Endothelial cell (in vitro differentiated cells): ENCODE measurements around the gene SORBS1. TPM values are rescaled to one million over a fixed set of nuclear protein-coding genes. Genes with fewer than 3 reads are reported as not detected.

Experiments used
- DNase-seq: peaks from one replicate; pipeline ENCODE4 v3.0.0; 2021; ENCODE audit warnings: low spot score
- H3K27ac Mint-ChIP-seq: one replicate; pipeline ENCODE4 v1.8.0; 2021; ENCODE audit warnings: mixed read lengths, inconsistent platforms; ENCODE audit not compliant: unreplicated experiment
- H3K27me3 Mint-ChIP-seq: one replicate; pipeline ENCODE4 v1.8.0; 2021; ENCODE audit warnings: mild to moderate bottlenecking, moderate library complexity, mixed read lengths, inconsistent platforms; ENCODE audit not compliant: unreplicated experiment
- H3K36me3 Mint-ChIP-seq: one replicate; pipeline ENCODE4 v1.8.0; 2021; ENCODE audit warnings: mild to moderate bottlenecking, low read depth, mixed read lengths, inconsistent platforms; ENCODE audit not compliant: unreplicated experiment
- H3K4me1 Mint-ChIP-seq: one replicate; pipeline ENCODE4 v1.8.0; 2021; ENCODE audit warnings: mild to moderate bottlenecking, mixed read lengths, inconsistent platforms; ENCODE audit not compliant: unreplicated experiment
- H3K4me3 Mint-ChIP-seq: one replicate; pipeline ENCODE4 v1.8.0; 2021; ENCODE audit warnings: mild to moderate bottlenecking, mixed read lengths, inconsistent platforms; ENCODE audit not compliant: unreplicated experiment
- H3K9me3 Mint-ChIP-seq: one replicate; pipeline ENCODE4 v1.8.0; 2021; ENCODE audit warnings: mixed read lengths, inconsistent platforms; ENCODE audit not compliant: unreplicated experiment
- CTCF ChIP-seq: fragments of 200-600 bp; sonication (generic); IDR thresholded peaks from one replicate; pipeline ENCODE4 v1.5.0; 2021; ENCODE audit warnings: antibody characterized with exemption; ENCODE audit not compliant: unreplicated experiment
- total RNA-seq: library from RNA; stranded (reverse); fragmentation: NEBNext Ultra II Directional; extraction: Animal tissue kit (Norgen Biotek cat#: 25700); gene quantifications from one replicate; pipeline ENCODE4 v1.2.1, GENCODE V29; 2021; ENCODE audit not compliant: unreplicated experiment

SORBS1 gene
- total RNA-seq, 1 donor from 2014 or later, result 103 TPM

- no peaks in the 10 kb centered on the region for H3K9me3 Mint-ChIP-seq
- H3K36me3 Mint-ChIP-seq, result peaks cover 48% of the 10 kb centered on the region
- no peak overlapping the region for H3K4me3 Mint-ChIP-seq
- no peak for TF ChIP-seq CTCF
- peaks cover 8% of the 10 kb centered on the region for H3K4me1 Mint-ChIP-seq
- H3K27ac Mint-ChIP-seq, result no peak overlapping the region
- DNase-seq, result no peak
- peaks cover 2% of the 10 kb centered on the region for H3K27me3 Mint-ChIP-seq
Measured at GRCh38 chr10:95419399-95419798, 141.8 kb downstream of the SORBS1 start.

GRCh38 chr10:95416973-95417372, 144.2 kb downstream of the SORBS1 start:
- no peaks in the 10 kb centered on the region for H3K9me3 Mint-ChIP-seq
- H3K36me3 Mint-ChIP-seq, result peaks cover 40% of the 10 kb centered on the region
- no peak overlapping the region for H3K27ac Mint-ChIP-seq
- H3K4me3 Mint-ChIP-seq, result no peak overlapping the region
- H3K27me3 Mint-ChIP-seq, result peaks cover 8% of the 10 kb centered on the region
- DNase-seq, result no peak
- peaks cover 28% of the 10 kb centered on the region for H3K4me1 Mint-ChIP-seq
- TF ChIP-seq CTCF, result no peak

GRCh38 chr10:95416270-95416669, 144.9 kb downstream of the SORBS1 start:
- Mint-ChIP-seq H3K27ac (no peak overlapping the region), H3K9me3 (no peaks in the 10 kb centered on the region)

GRCh38 chr10:95415621-95416031, 145.5 kb downstream of the SORBS1 start:
- Mint-ChIP-seq H3K27ac (no peak overlapping the region), H3K27me3 (peaks cover 8% of the 10 kb centered on the region), H3K9me3 (no peaks in the 10 kb centered on the region), H3K36me3 (peaks cover 27% of the 10 kb centered on the region), H3K4me3 (no peak overlapping the region), H3K4me1 (peaks cover 28% of the 10 kb centered on the region)
- DNase-seq, result no peak
- TF ChIP-seq CTCF, result no peak

More at GRCh38 chr10:95416270-95416669, 144.9 kb downstream of the SORBS1 start:
- H3K27me3 Mint-ChIP-seq, result peaks cover 8% of the 10 kb centered on the region
- no peak for DNase-seq
- peaks cover 28% of the 10 kb centered on the region for H3K4me1 Mint-ChIP-seq
- no peak overlapping the region for H3K4me3 Mint-ChIP-seq
- no peak for TF ChIP-seq CTCF
- peaks cover 34% of the 10 kb centered on the region for H3K36me3 Mint-ChIP-seq

- H3K27ac Mint-ChIP-seq, result peak overlapping the region; percentile 12
- peak overlapping the region; percentile 16 for H3K4me3 Mint-ChIP-seq
- peaks cover 31% of the 10 kb centered on the region for H3K4me1 Mint-ChIP-seq
- H3K36me3 Mint-ChIP-seq, result peaks cover 26% of the 10 kb centered on the region
- TF ChIP-seq CTCF, result no peak
- no peaks in the 10 kb centered on the region for H3K9me3 Mint-ChIP-seq
- H3K27me3 Mint-ChIP-seq, result peaks cover 8% of the 10 kb centered on the region
- no peak for DNase-seq
Measured at GRCh38 chr10:95414844-95415485, 146.2 kb downstream of the SORBS1 start.
